OCI-LY3 (cell line): ENCODE data around the gene LTO1.

Experiments used
- H2AFZ ChIP-seq: fragments of 200-600, 300-600 bp; shearing (Covaris generic); 2 replicates; pipeline ENCODE4 v1.6.0; 2014; ENCODE audit warnings: antibody characterized with exemption, low read depth, low read length
- H3K27ac ChIP-seq: fragments of 200-600, 300-600 bp; sonication (generic); 2 replicates; pipeline ENCODE4 v1.5.1; 2014; ENCODE audit warnings: mild to moderate bottlenecking, low read length, moderate library complexity, mixed read lengths
- H3K27me3 ChIP-seq: fragments of 200-600, 300-600 bp; sonication (generic); 2 replicates; pipeline ENCODE4 v1.6.1; 2014; ENCODE audit warnings: low read depth, low read length, mixed read lengths
- H3K36me3 ChIP-seq: fragments of 200-600, 300-600 bp; sonication (generic); replicated peaks from 2 replicates; pipeline ENCODE3; 2014; ENCODE audit warnings: low read depth, low read length, mixed read lengths
- H3K4me1 ChIP-seq: fragments of 300-600, 200-600 bp; sonication (generic); 2 replicates; pipeline ENCODE4 v1.6.1; 2014; ENCODE audit warnings: low read length, mixed read lengths
- H3K4me2 ChIP-seq: fragments of 200-600, 300-600 bp; sonication (generic); 2 replicates; pipeline ENCODE4 v1.6.1; 2014; ENCODE audit warnings: low read length, mixed read lengths
- H3K4me3 ChIP-seq: fragments of 300-600, 200-600 bp; sonication (generic); 2 replicates; pipeline ENCODE4 v1.5.1; 2014; ENCODE audit warnings: antibody characterized with exemption, mild to moderate bottlenecking, low read length, moderate library complexity
- H3K79me2 ChIP-seq: fragments of 300-600, 200-600 bp; shearing (Covaris generic); 2 replicates; pipeline ENCODE4 v1.6.1; 2014; ENCODE audit warnings: mild to moderate bottlenecking, low read length, mixed read lengths
- H3K9ac ChIP-seq: fragments of 300-600, 200-600 bp; shearing (Covaris generic); 2 replicates; pipeline ENCODE4 v1.6.0; 2014; ENCODE audit warnings: mild to moderate bottlenecking, low read length, moderate library complexity
- H3K9me3 ChIP-seq: fragments of 200-600, 300-600 bp; shearing (Covaris generic); 2 replicates; pipeline ENCODE4 v1.6.1; 2014; ENCODE audit warnings: low read length, mixed read lengths; ENCODE audit not compliant: insufficient read depth
- H4K20me1 ChIP-seq: fragments of 200-600, 300-600 bp; sonication (generic); 2 replicates; pipeline ENCODE4 v1.6.1; 2016; ENCODE audit warnings: low read length, mixed read lengths; ENCODE audit not compliant: insufficient read depth
- CTCF ChIP-seq: fragments of 200-600, 300-600 bp; sonication (generic); IDR thresholded peaks from 2 replicates; pipeline ENCODE4 v1.5.1; 2014; ENCODE audit warnings: antibody characterized with exemption, low read length, low read depth
- EZH2phosphoT487 ChIP-seq: fragments of 200-600 bp; shearing (Covaris generic); IDR thresholded peaks from 2 replicates; pipeline ENCODE4 v1.6.1; 2018; ENCODE audit warnings: antibody characterized with exemption, mixed run types, low read depth

Gene LTO1

GRCh38 chr11:69718147-69718546 is 43.0 kb upstream of the LTO1 start:
- Histone ChIP-seq H3K4me1 (no peaks in the 10 kb centered on the region), H4K20me1 (no peaks in the 10 kb centered on the region), H2AFZ (no peak overlapping the region; the same call in 1 of the 2 replicates), H3K36me3 (no peaks in the 10 kb centered on the region), H3K27ac (no peak overlapping the region), H3K4me3 (no peak overlapping the region), H3K4me2 (peak overlapping the region; percentile 32), H3K27me3 (peaks cover 58% of the 10 kb centered on the region), H3K9me3 (no peaks in the 10 kb centered on the region), H3K79me2 (no peaks in the 10 kb centered on the region), H3K9ac (no peak overlapping the region)
- TF ChIP-seq CTCF = peak; percentile 61
- TF ChIP-seq EZH2phosphoT487 = no peak

- no peaks in the 10 kb centered on the region for H3K4me1 ChIP-seq
- no peaks in the 10 kb centered on the region for H3K79me2 ChIP-seq
- TF ChIP-seq EZH2phosphoT487 (no peak), CTCF (no peak)
- no peak overlapping the region for H3K4me3 ChIP-seq
- H3K27ac ChIP-seq = no peak overlapping the region
- H4K20me1 ChIP-seq = no peaks in the 10 kb centered on the region
- H3K36me3 ChIP-seq = no peaks in the 10 kb centered on the region
- peaks cover 50% of the 10 kb centered on the region for H3K27me3 ChIP-seq
- no peak overlapping the region for H3K4me2 ChIP-seq
- no peak overlapping the region for H2AFZ ChIP-seq
- no peak overlapping the region for H3K9ac ChIP-seq
- no peaks in the 10 kb centered on the region for H3K9me3 ChIP-seq
Observed at GRCh38 chr11:69716891-69717747, 42.0 kb upstream of the LTO1 start.

GRCh38 chr11:69716099-69716498 is 40.9 kb upstream of the LTO1 start:
- Histone ChIP-seq H3K9ac (no peak overlapping the region), H3K4me1 (no peaks in the 10 kb centered on the region), H3K27me3 (peaks cover 40% of the 10 kb centered on the region), H2AFZ (no peak overlapping the region), H3K27ac (no peak overlapping the region), H4K20me1 (no peaks in the 10 kb centered on the region), H3K4me3 (no peak overlapping the region), H3K79me2 (no peaks in the 10 kb centered on the region), H3K36me3 (no peaks in the 10 kb centered on the region), H3K9me3 (no peaks in the 10 kb centered on the region), H3K4me2 (no peak overlapping the region)
- TF ChIP-seq CTCF = no peak
- TF ChIP-seq EZH2phosphoT487 = no peak

- Histone ChIP-seq H3K9me3 (no peaks in the 10 kb centered on the region), H3K9ac (no peak overlapping the region), H3K36me3 (no peaks in the 10 kb centered on the region), H2AFZ (no peak overlapping the region), H4K20me1 (no peaks in the 10 kb centered on the region), H3K4me2 (no peak overlapping the region), H3K4me3 (no peak overlapping the region), H3K79me2 (no peaks in the 10 kb centered on the region), H3K4me1 (no peaks in the 10 kb centered on the region), H3K27me3 (peaks cover 39% of the 10 kb centered on the region), H3K27ac (no peak overlapping the region)
- TF ChIP-seq EZH2phosphoT487 = no peak
- no peak for TF ChIP-seq CTCF
Observed at GRCh38 chr11:69715446-69715845, 40.3 kb upstream of the LTO1 start.
